HPDE6-E6E7 (cell line): ENCODE measurements around the gene HHATL.

Experiments used
- DNase-seq: peaks from one replicate; pipeline ENCODE4 v3.0.0; 2011; ENCODE audit warnings: missing footprints; ENCODE audit errors: extremely low spot score

Gene HHATL

GRCh38 chr3:42702066-42702951, at the start of gene HHATL:
TSS of gene HHATL (minus strand) at chr3:42702798. CDS start at chr3:42700826, 1,972 bp downstream.
- DNase-seq, result no peak

GRCh38 chr3:42751609-42752008, 49.0 kb upstream of the HHATL start:
- DNase-seq, result no peak

- DNase-seq, result no peak
Observed at GRCh38 chr3:42750834-42751233, 48.2 kb upstream of the HHATL start.

GRCh38 chr3:42749753-42750231, 47.2 kb upstream of the HHATL start:
- peak; percentile 16 for DNase-seq

GRCh38 chr3:42749025-42749752, 46.6 kb upstream of the HHATL start:
- no peak for DNase-seq

- DNase-seq, result no peak
Observed at GRCh38 chr3:42747581-42747980, 45.0 kb upstream of the HHATL start.

GRCh38 chr3:42746455-42747450, 44.2 kb upstream of the HHATL start:
- no peak for DNase-seq

GRCh38 chr3:42745776-42746454, 43.3 kb upstream of the HHATL start:
- DNase-seq, result no peak

- no peak for DNase-seq
Observed at GRCh38 chr3:42745291-42745745, 42.7 kb upstream of the HHATL start.

GRCh38 chr3:42743204-42743995, 40.8 kb upstream of the HHATL start:
- no peak for DNase-seq

- DNase-seq, result no peak
Observed at GRCh38 chr3:42742688-42743087, 40.1 kb upstream of the HHATL start.

- no peak for DNase-seq
Observed at GRCh38 chr3:42742259-42742658, 39.7 kb upstream of the HHATL start.

- no peak for DNase-seq
Observed at GRCh38 chr3:42741796-42742195, 39.2 kb upstream of the HHATL start.

GRCh38 chr3:42739401-42740158, 37.0 kb upstream of the HHATL start:
- DNase-seq, result no peak

- no peak for DNase-seq
Observed at GRCh38 chr3:42736531-42736930, 33.9 kb upstream of the HHATL start.

GRCh38 chr3:42736081-42736480, 33.5 kb upstream of the HHATL start:
- no peak for DNase-seq

GRCh38 chr3:42735615-42736014, 33.0 kb upstream of the HHATL start:
- DNase-seq, result no peak

GRCh38 chr3:42735019-42735418, 32.4 kb upstream of the HHATL start:
- DNase-seq, result no peak

- no peak for DNase-seq
Observed at GRCh38 chr3:42734263-42734860, 31.8 kb upstream of the HHATL start.
